Stimulated activated CD4-positive, alpha-beta T cell treated with anti-CD3 and anti-CD28 coated beads, Interleukin-1b, Interleukin-23, amount 100 ng/mL, for 48 hours (primary cell): ENCODE results near the gene FMN2.
"Not testable (repeated sequence)": the region's sequence is repeated elsewhere in the genome, so short reads cannot be mapped to it uniquely, and the experiment has no call there.

Experiments
- DNase-seq: peaks from one replicate; pipeline ENCODE4 v3.0.0-alpha.2; 2020

FMN2 gene

GRCh38 chr1:240320659-240321058 is 229.0 kb downstream of the FMN2 start:
- no peak for DNase-seq

- no peak for DNase-seq
Observed at GRCh38 chr1:240322943-240323342, 231.3 kb downstream of the FMN2 start.

- DNase-seq: not testable (repeated sequence)
Observed at GRCh38 chr1:240328382-240328781, 236.7 kb downstream of the FMN2 start.

- no peak for DNase-seq
Observed at GRCh38 chr1:240329443-240329842, 237.8 kb downstream of the FMN2 start.

GRCh38 chr1:240332672-240333071 is 241.0 kb downstream of the FMN2 start:
- DNase-seq: no peak

- no peak for DNase-seq
Observed at GRCh38 chr1:240337781-240338180, 246.1 kb downstream of the FMN2 start.

- DNase-seq: no peak
Observed at GRCh38 chr1:240338837-240339236, 247.2 kb downstream of the FMN2 start.

- DNase-seq: no peak
Observed at GRCh38 chr1:240341365-240342250, 249.9 kb downstream of the FMN2 start.

- no peak for DNase-seq
Observed at GRCh38 chr1:240342251-240342625, 250.6 kb downstream of the FMN2 start.

- DNase-seq: no peak
Observed at GRCh38 chr1:240343045-240343444, 251.4 kb downstream of the FMN2 start.

GRCh38 chr1:240343966-240344365 is 252.3 kb downstream of the FMN2 start:
- no peak for DNase-seq

- no peak for DNase-seq
Observed at GRCh38 chr1:240344918-240345317, 253.2 kb downstream of the FMN2 start.

- no peak for DNase-seq
Observed at GRCh38 chr1:240349695-240350094, 258.0 kb downstream of the FMN2 start.

- DNase-seq: no peak
Observed at GRCh38 chr1:240350910-240351331, 259.2 kb downstream of the FMN2 start.

GRCh38 chr1:240351690-240352089 is 260.0 kb downstream of the FMN2 start:
- no peak for DNase-seq

- no peak for DNase-seq
Observed at GRCh38 chr1:240352769-240353168, 261.1 kb downstream of the FMN2 start.

GRCh38 chr1:240356568-240356967 is 264.9 kb downstream of the FMN2 start:
- no peak for DNase-seq

GRCh38 chr1:240362046-240362445 is 270.4 kb downstream of the FMN2 start:
- DNase-seq: no peak

GRCh38 chr1:240362826-240363225 is 271.1 kb downstream of the FMN2 start:
- DNase-seq: no peak

GRCh38 chr1:240363315-240363714 is 271.6 kb downstream of the FMN2 start:
- no peak for DNase-seq

GRCh38 chr1:240363914-240364313 is 272.2 kb downstream of the FMN2 start:
- no peak for DNase-seq

- no peak for DNase-seq
Observed at GRCh38 chr1:240366636-240367035, 275.0 kb downstream of the FMN2 start.

- no peak for DNase-seq
Observed at GRCh38 chr1:240385551-240385950, 293.9 kb downstream of the FMN2 start.

GRCh38 chr1:240385985-240386978 is 294.6 kb downstream of the FMN2 start:
- no peak for DNase-seq
